Measurements from ENCODE around the gene MRPL10. TPM values are rescaled to one million over a fixed set of nuclear protein-coding genes. Genes with fewer than 3 reads are reported as not detected.

The MRPL10 gene
- total RNA-seq, 1 donor from 2014 or later, result 6.9 TPM

- FAIRE-seq, result no peak
- no peak for DNase-seq (ENCODE audit: low spot score in 2 of 2)
Observed at GRCh38 chr17:47862621-47863440, 31.5 kb upstream of the MRPL10 start.

- no peak for DNase-seq (ENCODE audit: low spot score in 2 of 2)
- FAIRE-seq, result no peak
Observed at GRCh38 chr17:47860386-47860785, 29.0 kb upstream of the MRPL10 start.

- DNase-seq (ENCODE audit: low spot score in 2 of 2) (no peak), FAIRE-seq (no peak)
Observed at GRCh38 chr17:47857551-47858455, 26.5 kb upstream of the MRPL10 start.

GRCh38 chr17:47856830-47857229 is 25.5 kb upstream of the MRPL10 start:
- no peak for DNase-seq (ENCODE audit: low spot score in 2 of 2)
- no peak for FAIRE-seq

DNA sequence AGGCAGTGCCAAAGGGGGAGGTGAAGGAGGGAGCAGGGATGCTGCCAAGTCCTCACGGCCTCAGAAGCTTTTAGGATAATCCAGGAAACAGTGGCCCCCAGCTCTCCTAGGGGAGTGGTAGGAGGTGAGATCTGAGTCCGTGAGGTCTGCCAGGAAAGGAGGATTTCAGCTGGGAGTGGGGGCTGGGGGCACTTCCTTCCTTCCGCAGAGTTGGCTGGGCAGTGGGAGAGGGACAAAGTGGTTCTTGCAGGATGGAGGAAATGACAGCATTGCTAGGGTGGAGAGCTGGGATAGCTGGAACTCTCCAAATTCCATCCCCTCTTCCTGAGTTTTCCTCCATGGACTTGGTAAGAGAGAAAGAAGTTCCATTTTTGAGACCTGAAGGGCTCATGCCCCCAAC is 24.4 kb upstream of the MRPL10 start:
- DNase-seq (ENCODE audit: low spot score in 2 of 2), result no peak
- FAIRE-seq, result no peak

DNA sequence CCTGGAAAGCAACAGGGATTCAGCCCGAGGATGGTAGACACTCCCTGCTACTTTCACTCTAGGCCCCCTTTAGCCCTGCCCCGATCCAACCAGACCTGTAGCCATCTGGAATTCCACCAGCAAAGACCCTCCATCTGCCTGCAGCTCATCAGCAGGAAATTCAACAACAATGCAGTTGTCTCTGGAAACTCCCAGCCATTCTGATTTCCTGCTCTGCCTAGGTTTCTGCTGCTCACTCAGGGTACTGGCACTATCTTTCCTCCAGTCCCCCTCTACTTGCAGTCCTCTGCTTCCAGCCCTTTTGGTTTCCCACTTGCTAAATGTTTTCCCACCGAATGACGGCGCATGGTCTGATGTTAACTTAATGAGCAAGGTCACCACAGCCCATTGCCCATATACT is 22.3 kb upstream of the MRPL10 start:
- DNase-seq (ENCODE audit: low spot score in 2 of 2), result no peak
- no peak for FAIRE-seq

DNA sequence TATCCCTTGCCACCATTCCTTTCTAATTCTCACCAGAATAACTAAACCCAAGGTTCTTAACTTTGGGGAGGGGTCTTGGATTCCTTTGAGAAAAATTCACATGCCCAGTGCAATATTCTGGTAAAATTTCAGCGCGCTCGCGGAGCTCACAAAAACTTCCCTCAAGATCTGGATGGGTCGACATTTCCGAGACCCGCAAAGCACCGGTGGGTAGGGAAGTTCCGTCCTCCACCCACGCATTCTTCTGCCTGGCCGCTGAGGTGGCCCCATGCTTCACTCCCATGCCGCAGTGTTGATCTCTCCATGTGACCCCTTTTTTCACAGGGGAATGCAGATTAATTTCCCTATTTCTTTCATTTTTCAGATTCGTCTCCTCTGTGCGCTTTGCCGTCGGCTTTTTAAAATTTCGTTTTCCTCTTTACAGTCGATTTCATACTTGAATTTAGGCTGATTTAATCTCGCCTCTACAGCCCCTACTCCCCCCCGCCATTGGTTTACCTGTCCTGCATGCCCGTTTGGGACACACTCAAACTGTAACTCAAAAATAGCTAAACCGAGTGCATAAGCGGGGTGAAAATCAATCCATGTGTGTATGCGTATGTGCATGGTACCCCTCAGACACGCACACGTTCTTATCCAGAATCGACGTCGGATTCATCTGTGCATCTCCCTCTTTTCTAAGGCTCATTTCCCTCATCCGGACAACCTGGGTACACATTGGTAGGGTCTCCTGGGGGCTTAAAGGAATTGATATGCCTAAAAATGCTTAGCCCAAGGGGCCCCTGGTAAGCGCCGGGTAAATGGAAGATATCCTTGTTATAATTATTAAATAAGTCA is 21.0 kb upstream of the MRPL10 start:
- DNase-seq (ENCODE audit: low spot score in 2 of 2), result no peak
- no peak for FAIRE-seq

DNA sequence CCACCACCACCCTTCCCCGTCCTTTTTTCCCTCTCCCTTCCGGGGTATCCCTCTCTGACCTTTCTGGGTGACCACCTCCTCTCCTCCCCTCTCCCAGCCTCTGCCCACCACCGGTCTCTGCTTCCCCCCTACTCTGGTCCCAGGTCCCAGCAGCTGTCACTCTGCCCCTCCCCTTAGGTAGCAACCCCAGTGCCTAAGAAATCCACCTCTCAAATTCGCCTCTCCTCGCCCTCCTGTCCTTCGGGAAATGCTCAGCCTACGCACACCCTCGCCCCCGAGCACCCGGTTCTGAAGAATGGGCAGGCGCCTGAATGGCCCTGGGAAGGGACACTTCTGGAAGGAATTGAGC is 20.4 kb upstream of the MRPL10 start:
- FAIRE-seq, result no peak
- no peak for DNase-seq (ENCODE audit: low spot score in 2 of 2)

- DNase-seq (ENCODE audit: low spot score in 2 of 2), result peak; percentile 40 to 72
Observed at GRCh38 chr17:47850692-47851573, 19.6 kb upstream of the MRPL10 start, which contains the start of gene SP6. TSS of gene SP6 (minus strand) at chr17:47851163. CDS start at chr17:47848429, 2,734 bp downstream.

DNA sequence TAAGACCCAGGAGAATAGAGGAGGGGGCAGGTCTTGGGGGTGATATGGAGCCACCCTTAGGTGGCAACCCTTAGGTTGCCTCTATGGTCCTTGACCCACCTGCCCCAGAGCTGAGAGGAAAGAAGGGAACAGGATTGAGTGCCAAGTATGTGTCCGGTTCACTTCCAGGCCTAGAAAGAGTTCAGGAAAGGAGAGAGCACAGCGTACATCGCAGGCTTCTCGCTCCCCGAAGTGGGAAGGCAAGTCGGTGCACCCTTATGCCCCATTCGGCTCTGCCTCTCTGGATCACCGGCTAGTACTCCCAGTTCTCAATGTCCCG is 19.0 kb upstream of the MRPL10 start:
- DNase-seq (ENCODE audit: low spot score in 2 of 2), result no peak
- FAIRE-seq, result no peak

More at GRCh38 chr17:47850692-47851573, 19.6 kb upstream of the MRPL10 start, which contains the start of gene SP6:
- no peak for FAIRE-seq

DNA sequence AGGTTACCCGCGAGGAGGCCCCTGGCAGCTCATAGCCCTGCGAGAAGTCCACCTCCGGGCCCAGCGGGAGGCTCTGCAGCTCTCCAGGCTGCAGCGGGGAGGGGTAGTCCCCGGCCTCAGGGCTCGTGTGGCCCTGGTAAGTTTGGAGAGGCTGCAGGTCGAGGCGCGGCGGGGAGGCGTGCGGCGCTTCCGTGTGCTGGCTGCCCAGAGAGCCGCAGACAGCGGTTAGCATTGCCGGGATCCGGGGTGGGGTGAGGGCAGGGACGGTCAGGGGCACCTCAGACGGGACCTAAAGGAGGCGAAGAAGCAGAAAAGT is 16.8 kb upstream of the MRPL10 start:
- DNase-seq (ENCODE audit: low spot score in 2 of 2) (no peak), FAIRE-seq (no peak)

DNA sequence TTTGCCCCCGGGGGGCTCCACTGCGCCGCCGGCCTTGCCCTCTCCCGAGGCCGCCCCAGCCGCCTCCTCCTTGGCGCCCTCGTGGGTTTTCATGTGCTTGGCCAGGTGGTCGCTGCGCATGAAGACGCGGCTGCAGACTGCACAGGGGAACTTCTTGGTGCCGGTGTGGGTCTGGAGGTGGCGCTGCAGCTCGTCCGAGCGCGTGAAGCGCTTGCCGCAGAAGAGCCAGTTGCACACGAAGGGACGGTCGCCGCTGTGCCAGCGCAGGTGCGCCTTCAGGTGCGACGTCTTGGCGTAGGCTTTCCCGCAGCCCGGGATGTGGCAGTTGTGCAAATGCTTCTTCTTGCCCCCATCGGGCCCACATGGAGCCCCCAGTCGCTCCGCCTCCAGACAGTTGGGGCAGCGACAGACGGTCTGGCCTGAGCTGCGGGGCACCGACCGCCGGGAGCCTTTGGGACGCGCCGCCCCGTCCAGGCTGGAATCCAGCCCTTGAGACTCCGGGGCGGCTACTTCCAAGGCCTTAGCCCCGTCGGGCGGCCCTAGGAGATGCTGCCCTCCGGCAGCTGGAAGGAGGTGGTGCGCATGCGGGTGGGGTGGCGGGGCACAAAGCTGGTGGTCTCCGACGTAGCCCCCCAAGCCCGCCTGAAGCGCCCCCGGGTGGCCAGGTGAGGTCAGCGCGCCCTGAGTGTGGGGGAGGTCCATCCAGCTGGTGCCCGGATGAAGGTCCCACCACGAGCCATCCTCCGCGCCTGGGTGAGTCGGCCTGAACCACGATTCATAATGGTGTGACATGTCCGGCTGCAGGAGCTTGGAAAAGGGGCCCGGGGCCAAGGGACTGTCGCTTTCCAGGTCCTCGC is 16.2 kb upstream of the MRPL10 start:
- no peak for DNase-seq (ENCODE audit: low spot score in 2 of 2)

GRCh38 chr17:47846716-47847340 is 15.5 kb upstream of the MRPL10 start:
- DNase-seq (ENCODE audit: low spot score in 2 of 2), result no peak
- no peak for FAIRE-seq

More for the DNA sequence above, 16.2 kb upstream of the MRPL10 start:
- FAIRE-seq, result no peak

DNA sequence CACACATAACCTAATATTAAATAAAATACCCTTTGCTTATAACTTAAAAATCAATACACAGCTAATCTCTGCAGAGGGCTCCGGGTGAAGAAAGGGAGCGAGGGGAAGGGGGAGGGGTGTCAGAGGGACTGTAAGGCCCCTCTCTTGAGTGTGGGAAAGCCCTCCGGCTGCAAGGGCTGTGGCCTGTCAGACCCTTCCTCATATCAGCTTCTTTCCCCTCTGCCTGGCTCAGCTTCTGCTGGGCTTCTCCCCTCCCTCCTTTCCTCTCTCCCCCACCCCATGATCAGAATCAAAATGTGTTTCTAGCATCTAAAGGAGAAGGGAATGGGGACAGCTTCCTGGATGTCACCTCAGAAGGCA is 14.4 kb upstream of the MRPL10 start:
- no peak for FAIRE-seq

DNA sequence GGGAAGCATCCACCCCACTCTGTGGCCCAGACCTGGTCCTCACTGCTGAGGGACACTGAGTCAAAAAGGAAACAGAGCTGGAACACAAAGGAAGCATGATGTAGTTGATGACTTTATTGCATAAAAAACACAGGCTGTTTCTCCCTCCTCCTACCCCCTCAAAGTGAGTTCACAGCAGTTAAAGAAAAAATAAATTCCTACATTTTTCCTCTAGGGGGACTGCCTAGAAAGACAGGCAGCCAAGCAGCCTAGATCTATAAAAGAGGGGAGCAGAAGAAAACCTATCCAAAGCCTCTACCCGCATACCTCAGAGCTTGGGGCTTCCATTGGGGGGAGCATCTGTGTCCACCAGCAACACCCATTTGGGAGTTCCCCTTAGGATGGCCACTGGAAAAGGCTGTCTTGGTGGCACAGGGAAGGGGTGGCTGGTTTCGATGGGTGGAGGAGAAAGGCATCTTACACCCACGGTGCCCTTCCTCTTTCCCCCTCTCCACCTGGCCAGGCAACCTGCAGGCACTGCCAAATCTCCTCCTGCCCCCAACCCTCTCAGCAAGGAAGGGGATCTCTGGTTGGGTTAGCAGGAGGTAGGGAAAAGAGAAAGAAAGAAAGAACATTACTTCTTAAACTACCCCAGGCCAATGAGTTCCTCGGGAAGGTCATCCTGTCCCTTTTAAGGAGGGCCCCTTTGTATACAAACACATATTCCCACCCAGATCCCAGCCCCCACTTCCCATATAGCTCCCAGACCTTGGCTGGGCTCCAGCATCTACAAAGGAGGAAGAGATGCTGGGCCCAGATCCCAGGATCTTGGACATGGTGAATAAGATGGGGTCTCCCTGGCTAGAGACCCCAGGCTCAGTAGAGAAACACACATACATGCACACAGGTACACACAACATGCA is 13.7 kb upstream of the MRPL10 start:
- FAIRE-seq (no peak), DNase-seq (ENCODE audit: low spot score in 2 of 2) (no peak)

More for the DNA sequence above, 14.4 kb upstream of the MRPL10 start:
- no peak for DNase-seq (ENCODE audit: low spot score in 2 of 2)

GRCh38 chr17:47844227-47844626 is 12.9 kb upstream of the MRPL10 start:
- no peak for FAIRE-seq
- no peak for DNase-seq (ENCODE audit: low spot score in 2 of 2)

GRCh38 chr17:47843391-47843730 is 12.0 kb upstream of the MRPL10 start:
- FAIRE-seq (no peak), DNase-seq (ENCODE audit: low spot score in 2 of 2) (no peak)

All from frontal cortex (tissue), 4 donors.